Amygdala (tissue), 56 donors: Measurements from ENCODE around the gene PA2G4.
A peak's percentile ranks its signal among the peaks of the same experiment; 100 is the strongest.
"Not testable (repeated sequence)": the region's sequence is repeated elsewhere in the genome, so short reads cannot be mapped to it uniquely, and the experiment has no call there.

Experiments used
- DNase-seq, 56 donors: peaks; one replicate each; lab custom pipeline; 2025; lab: John Stamatoyannopoulos, UW

PA2G4 gene

GRCh38 chr12:56104109-56104814 is at the start of gene PA2G4:
Gene PA2G4 (plus strand): TSS chr12:56104559. CDS start chr12:56104738, 179 bp downstream.
- DNase-seq, result peak; percentile 57 to 98 (median 95)

GRCh38 chr12:56059964-56060363 is 44.4 kb upstream of the PA2G4 start:
- DNase-seq, result not testable (repeated sequence)

GRCh38 chr12:56061982-56062381 is 42.4 kb upstream of the PA2G4 start:
- DNase-seq, result no peak

GRCh38 chr12:56062996-56063395 is 41.4 kb upstream of the PA2G4 start:
- DNase-seq, result no peak

DNA sequence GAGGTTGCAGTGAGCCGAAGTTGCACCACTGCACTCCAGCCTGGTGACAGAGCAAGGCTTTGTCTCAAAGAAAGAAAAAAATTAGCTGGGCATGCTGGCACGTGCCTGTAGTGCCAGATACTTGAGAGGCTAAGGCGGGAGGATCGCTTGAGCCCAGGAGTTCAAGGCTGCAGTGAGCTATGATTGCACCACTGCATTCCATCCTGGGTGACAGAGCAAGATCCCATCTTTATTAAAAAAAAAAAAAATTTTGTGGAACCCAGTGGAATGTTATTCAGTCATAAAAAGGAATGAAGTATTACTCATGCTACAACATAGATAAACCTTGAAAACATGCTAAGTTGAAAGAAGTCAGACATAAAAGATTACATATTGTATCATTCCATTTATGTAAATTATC is 32.7 kb upstream of the PA2G4 start:
- no peak for DNase-seq

- DNase-seq, result no peak
Measured at GRCh38 chr12:56074396-56074795, 30.0 kb upstream of the PA2G4 start.

DNA sequence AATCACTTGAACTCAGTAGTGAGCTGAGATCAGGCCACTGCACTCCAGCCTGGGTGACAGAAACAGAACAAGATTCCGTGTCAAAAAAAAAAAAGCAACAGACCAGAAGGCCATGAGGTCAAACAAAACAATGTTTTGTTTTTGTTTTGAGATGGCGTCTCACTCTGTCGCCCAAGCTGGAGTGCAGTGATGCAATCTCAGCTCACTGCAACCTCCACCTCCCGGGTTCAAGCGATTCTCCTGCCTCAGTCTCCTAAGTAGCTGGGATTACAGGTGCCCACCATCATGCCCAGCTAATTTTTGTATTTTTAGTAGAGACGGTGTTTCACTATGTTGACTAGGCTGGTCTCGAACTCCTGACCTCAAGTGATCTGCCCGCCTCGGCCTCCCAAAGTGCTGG is 26.4 kb upstream of the PA2G4 start:
- not testable (repeated sequence) for DNase-seq

- no peak for DNase-seq
Measured at GRCh38 chr12:56078427-56078826, 25.9 kb upstream of the PA2G4 start.

DNA sequence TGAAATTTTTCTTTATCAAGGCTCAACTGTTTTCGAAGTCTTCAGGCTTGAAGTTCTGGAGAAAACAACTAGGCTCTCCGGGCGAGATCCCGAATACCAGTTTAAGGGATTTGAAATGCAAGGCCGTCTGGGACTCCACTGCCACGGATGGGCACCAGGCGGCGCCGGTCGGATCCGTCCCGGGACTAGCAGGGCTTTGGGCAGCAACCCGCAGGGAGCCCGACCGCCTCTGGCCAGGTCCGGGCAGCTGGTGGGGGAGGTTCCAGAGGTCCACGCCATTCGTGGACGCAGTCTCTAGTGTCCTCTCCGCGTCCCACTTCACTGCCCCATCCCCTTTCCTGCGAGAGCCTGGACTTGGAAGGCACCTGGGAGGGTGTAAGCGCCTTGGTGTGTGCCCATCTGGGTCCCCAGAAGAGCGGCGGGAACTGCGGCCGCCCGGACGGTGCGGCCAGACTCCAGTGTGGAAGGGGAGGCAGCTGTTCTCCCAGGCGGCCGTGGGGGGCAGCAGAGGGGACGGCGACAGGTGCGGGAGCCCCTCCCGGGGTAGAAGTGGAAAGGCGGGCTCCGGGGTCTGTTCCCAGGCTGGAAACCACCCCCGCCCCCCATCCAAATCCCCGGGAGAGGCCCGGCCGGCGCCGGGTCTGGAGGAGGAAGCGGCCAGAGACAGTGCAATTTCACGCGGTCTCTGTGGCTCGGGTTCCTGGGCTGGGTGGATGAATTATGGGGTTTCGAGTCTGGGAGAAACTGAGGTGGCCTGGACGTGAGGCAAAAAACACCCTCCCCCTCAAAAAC is 25.2 kb upstream of the PA2G4 start:
- peak; percentile 18 to 91 (median 71) for DNase-seq

DNA sequence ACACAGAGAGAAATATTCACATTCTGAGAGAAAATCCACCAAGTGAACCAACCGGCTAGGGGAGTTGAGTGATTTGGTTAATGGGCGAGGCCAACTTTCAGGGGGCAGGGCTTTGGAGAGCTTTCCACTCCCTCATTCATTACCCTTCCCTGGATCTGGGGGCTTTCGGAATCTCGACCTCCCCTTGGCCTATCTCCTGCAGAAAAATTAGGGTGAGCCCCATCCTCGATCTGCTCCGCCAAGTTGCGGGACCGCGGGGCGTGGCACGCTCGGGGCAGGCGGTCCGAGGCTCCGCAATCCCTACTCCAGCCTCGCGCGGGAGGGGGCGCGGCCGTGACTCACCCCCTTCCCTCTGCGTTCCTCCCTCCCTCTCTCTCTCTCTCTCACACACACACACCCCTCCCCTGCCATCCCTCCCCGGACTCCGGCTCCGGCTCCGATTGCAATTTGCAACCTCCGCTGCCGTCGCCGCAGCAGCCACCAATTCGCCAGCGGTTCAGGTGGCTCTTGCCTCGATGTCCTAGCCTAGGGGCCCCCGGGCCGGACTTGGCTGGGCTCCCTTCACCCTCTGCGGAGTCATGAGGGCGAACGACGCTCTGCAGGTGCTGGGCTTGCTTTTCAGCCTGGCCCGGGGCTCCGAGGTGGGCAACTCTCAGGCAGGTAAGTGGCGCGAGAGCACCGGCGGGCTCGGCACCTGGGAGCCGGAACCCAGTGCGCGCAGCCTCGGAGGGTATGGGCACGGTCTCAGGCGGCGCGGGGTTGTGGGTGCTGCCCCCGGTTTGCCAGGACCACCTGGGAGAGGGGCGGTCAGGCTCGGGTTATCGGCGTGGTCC is 24.4 kb upstream of the PA2G4 start, which contains the start of gene ERBB3:
ERBB3 (plus strand) TSS at position 443 of the 833 bp plus-strand sequence; CDS start at position 579, 136 bp downstream.
- peak in 54 of 56 donors; percentile 7 to 83 (median 53) for DNase-seq

DNA sequence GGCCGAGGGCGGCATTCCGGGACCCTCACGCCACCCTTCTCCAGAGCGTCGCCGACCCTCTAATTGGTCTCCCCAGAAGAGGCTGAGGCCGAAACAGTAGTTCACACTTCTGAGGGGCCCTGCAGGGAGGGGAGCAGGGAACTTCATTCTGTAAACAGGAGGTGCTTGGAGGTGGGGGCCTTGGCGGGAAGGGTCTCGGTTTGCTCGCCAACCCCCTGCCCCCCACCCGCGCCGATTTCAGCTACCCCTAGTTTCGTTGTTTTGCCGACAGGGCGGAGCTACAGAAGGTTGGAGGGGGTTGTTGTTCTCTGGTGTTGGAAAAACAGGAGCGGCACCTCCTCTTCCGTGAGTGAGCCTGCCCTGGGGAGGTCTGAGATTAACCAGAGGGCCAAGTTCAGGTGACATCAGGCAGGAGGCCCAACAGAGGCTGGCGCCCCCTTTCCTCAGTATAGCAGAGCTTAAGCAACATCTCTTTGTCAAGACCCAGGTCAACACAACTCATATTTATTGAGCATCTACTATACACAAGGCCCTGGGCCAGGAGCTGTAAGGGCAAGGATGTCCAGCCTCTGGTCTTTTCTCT is 23.7 kb upstream of the PA2G4 start:
- peak in 2 of 56 donors; percentile 13 to 16 for DNase-seq

- DNase-seq, result peak in 51 of 56 donors; percentile 4 to 81 (median 53)
Measured at GRCh38 chr12:56081393-56082347, 22.7 kb upstream of the PA2G4 start.

GRCh38 chr12:56082382-56082781 is 22.0 kb upstream of the PA2G4 start:
- peak in 8 of 56 donors; percentile 18 to 53 (median 44) for DNase-seq

DNA sequence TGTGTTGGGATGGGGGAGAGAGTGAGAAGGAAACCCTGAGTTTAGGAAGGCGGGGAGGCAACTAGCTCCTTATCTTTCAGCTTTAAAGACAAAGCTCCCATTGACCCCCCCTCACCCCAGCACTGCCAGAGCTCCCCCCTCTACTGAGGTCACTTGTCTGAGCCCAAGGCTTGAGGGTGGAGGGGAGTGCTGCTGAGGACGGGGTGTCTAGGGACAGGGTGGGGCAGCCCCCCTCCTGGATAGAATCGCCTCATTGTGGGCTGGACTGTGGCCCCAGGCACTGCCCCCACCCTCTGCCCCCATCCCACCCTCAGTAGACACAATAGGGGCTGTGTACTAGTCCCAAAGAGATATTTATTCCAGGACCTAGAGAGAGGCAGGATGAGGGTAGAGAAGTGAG is 21.4 kb upstream of the PA2G4 start:
- peak in 54 of 56 donors; percentile 16 to 95 (median 80) for DNase-seq

DNA sequence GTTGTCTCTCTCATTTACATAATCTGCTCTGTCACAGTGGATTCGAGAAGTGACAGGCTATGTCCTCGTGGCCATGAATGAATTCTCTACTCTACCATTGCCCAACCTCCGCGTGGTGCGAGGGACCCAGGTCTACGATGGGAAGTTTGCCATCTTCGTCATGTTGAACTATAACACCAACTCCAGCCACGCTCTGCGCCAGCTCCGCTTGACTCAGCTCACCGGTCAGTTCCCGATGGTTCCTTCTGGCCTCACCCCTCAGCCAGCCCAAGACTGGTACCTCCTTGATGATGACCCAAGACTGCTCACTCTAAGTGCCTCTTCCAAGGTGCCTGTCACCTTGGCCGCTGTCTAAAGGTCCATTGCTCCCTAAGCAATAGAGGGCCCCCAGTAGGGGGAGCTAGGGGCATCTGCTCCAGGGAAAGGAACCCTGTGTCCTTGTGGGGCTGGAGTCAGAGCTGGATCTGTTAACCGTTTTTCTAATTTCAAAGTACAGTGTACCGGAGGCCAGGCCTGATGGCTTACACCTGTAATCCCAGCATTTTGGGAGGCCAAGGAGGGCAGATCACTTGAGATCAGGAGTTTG is 19.3 kb upstream of the PA2G4 start:
- peak in 5 of 56 donors; percentile 3 to 12 (median 6) for DNase-seq

GRCh38 chr12:56086096-56086495 is 18.3 kb upstream of the PA2G4 start:
- DNase-seq, result no peak

GRCh38 chr12:56086608-56087007 is 17.8 kb upstream of the PA2G4 start:
- no peak for DNase-seq

DNA sequence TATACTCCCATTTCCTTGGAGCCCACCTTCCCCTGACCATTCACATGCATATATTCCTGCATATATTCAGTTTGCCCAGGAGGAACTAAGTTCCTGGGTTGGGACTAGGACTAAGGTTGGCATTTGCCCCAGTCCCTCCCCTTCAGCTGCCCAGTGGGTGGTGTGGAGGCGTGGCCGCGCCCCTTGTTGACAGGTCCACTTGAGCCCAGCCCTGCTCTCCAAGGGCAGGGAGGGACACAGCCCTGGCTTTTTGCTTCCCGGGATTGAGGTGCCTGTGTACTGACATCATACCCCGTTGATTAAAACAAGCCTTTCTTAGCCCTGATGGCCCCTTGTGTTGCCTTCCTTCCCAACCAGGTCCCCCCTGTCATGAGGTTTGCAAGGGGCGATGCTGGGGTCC is 17.1 kb upstream of the PA2G4 start:
- peak in 12 of 56 donors; percentile 1 to 26 (median 6) for DNase-seq

GRCh38 chr12:56097738-56098137 is 6.6 kb upstream of the PA2G4 start:
- DNase-seq, result no peak
